ENCODE measurements around the gene ETV6.

The ETV6 gene

GRCh38 chr12:11794751-11795150, 145.3 kb downstream of the ETV6 start:
- Histone ChIP-seq H3K4me1 (ENCODE audit: control insufficient read depth, low read depth, low read length) (peaks cover 10% of the 10 kb centered on the region), H3K9me3 (ENCODE audit: control insufficient read depth, low read depth, low read length) (no peaks in the 10 kb centered on the region), H3K4me3 (ENCODE audit: low read length) (no peak overlapping the region), H3K27ac (ENCODE audit: low read length) (no peak overlapping the region), H3K9ac (ENCODE audit: low read length) (no peak overlapping the region), H3K27me3 (ENCODE audit: control insufficient read depth, insufficient read depth, low read length) (no peaks in the 10 kb centered on the region), H3K36me3 (ENCODE audit: control insufficient read depth, low read depth, low read length) (no peaks in the 10 kb centered on the region)

GRCh38 chr12:11795192-11795912, 145.9 kb downstream of the ETV6 start:
- Histone ChIP-seq H3K27ac (ENCODE audit: low read length) (no peak overlapping the region), H3K4me3 (ENCODE audit: low read length) (no peak overlapping the region), H3K9ac (ENCODE audit: low read length) (no peak overlapping the region)

GRCh38 chr12:11795913-11796459, 146.5 kb downstream of the ETV6 start:
- no peak overlapping the region for H3K27ac ChIP-seq (ENCODE audit: low read length)
- no peak overlapping the region for H3K9ac ChIP-seq (ENCODE audit: low read length)
- peaks cover 10% of the 10 kb centered on the region for H3K4me1 ChIP-seq (ENCODE audit: control insufficient read depth, low read depth, low read length)
- H3K27me3 ChIP-seq (ENCODE audit: control insufficient read depth, insufficient read depth, low read length), result no peaks in the 10 kb centered on the region
- H3K36me3 ChIP-seq (ENCODE audit: control insufficient read depth, low read depth, low read length), result no peaks in the 10 kb centered on the region
- H3K9me3 ChIP-seq (ENCODE audit: control insufficient read depth, low read depth, low read length), result no peaks in the 10 kb centered on the region
- H3K4me3 ChIP-seq (ENCODE audit: low read length), result no peak overlapping the region

More at GRCh38 chr12:11795192-11795912, 145.9 kb downstream of the ETV6 start:
- no peaks in the 10 kb centered on the region for H3K36me3 ChIP-seq (ENCODE audit: control insufficient read depth, low read depth, low read length)
- no peaks in the 10 kb centered on the region for H3K27me3 ChIP-seq (ENCODE audit: control insufficient read depth, insufficient read depth, low read length)
- H3K9me3 ChIP-seq (ENCODE audit: control insufficient read depth, low read depth, low read length), result no peaks in the 10 kb centered on the region
- H3K4me1 ChIP-seq (ENCODE audit: control insufficient read depth, low read depth, low read length), result peaks cover 10% of the 10 kb centered on the region

DNA sequence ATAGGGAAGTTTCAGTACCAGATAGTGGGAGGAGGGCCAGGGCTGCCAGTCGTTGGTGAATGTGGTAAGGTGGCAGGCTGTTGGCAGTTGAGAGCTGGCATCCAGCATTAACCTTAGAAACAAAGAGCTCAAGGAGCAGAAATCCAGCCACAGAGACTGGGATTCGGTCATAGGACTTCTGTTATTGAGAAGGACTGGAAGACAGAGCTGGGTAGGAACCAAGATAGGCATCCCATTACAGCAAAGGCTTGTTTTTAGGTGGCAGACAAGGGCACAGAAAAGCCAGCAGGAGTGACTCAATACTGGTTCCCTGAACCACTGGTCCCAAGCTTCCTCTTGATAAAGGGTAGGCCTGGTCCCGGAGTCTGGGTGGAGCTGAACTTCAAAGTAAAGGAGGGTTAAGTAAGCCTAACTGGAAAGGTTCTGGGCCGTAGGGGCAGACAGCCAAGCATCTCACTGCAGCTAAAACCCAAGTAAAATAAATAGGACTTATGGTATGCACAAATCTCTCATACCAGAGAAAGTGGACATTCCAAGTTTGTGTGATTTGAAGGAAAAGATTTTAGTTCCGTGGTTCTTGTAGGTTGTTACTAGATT, 147.9 kb downstream of the ETV6 start:
- Histone ChIP-seq H3K9me3 (ENCODE audit: control insufficient read depth, low read depth, low read length) (no peaks in the 10 kb centered on the region), H3K27ac (ENCODE audit: low read length) (no peak overlapping the region), H3K36me3 (ENCODE audit: control insufficient read depth, low read depth, low read length) (no peaks in the 10 kb centered on the region)

GRCh38 chr12:11798006-11798708, 148.7 kb downstream of the ETV6 start:
- Histone ChIP-seq H3K4me1 (ENCODE audit: control insufficient read depth, low read depth, low read length) (peaks cover 10% of the 10 kb centered on the region), H3K27me3 (ENCODE audit: control insufficient read depth, insufficient read depth, low read length) (no peaks in the 10 kb centered on the region), H3K9ac (ENCODE audit: low read length) (no peak overlapping the region), H3K27ac (ENCODE audit: low read length) (no peak overlapping the region), H3K9me3 (ENCODE audit: control insufficient read depth, low read depth, low read length) (no peaks in the 10 kb centered on the region), H3K36me3 (ENCODE audit: control insufficient read depth, low read depth, low read length) (no peaks in the 10 kb centered on the region), H3K4me3 (ENCODE audit: low read length) (no peak overlapping the region)

More for the DNA sequence above, 147.9 kb downstream of the ETV6 start:
- Histone ChIP-seq H3K27me3 (ENCODE audit: control insufficient read depth, insufficient read depth, low read length) (no peaks in the 10 kb centered on the region), H3K4me3 (ENCODE audit: low read length) (no peak overlapping the region), H3K9ac (ENCODE audit: low read length) (no peak overlapping the region), H3K4me1 (ENCODE audit: control insufficient read depth, low read depth, low read length) (peaks cover 10% of the 10 kb centered on the region)

- peaks cover 10% of the 10 kb centered on the region for H3K4me1 ChIP-seq (ENCODE audit: control insufficient read depth, low read depth, low read length)
- H3K4me3 ChIP-seq (ENCODE audit: low read length), result no peak overlapping the region
- no peaks in the 10 kb centered on the region for H3K9me3 ChIP-seq (ENCODE audit: control insufficient read depth, low read depth, low read length)
- H3K36me3 ChIP-seq (ENCODE audit: control insufficient read depth, low read depth, low read length), result no peaks in the 10 kb centered on the region
- H3K27ac ChIP-seq (ENCODE audit: low read length), result no peak overlapping the region
- no peak overlapping the region for H3K9ac ChIP-seq (ENCODE audit: low read length)
- H3K27me3 ChIP-seq (ENCODE audit: control insufficient read depth, insufficient read depth, low read length), result no peaks in the 10 kb centered on the region
Observed at GRCh38 chr12:11798856-11799501, 149.5 kb downstream of the ETV6 start.

DNA sequence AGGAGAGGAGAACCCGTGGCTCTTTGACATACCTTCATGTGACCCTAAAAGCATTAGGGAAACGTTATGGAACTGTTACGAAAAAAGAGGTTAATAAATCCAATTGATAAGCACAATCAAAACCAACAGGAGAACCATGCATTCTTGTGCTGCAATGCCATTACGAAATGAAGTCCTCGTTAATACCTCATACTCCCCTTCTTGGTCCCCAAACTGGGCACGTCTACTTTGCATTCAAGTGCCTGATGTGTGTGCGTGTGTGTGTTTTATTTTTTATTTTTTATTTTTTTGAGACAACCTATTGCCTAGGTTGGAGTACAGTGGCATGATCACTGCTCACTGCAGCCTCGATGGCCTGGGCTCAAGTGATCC, 150.0 kb downstream of the ETV6 start:
- Histone ChIP-seq H3K4me3 (ENCODE audit: low read length) (no peak overlapping the region), H3K27ac (ENCODE audit: low read length) (no peak overlapping the region)

DNA sequence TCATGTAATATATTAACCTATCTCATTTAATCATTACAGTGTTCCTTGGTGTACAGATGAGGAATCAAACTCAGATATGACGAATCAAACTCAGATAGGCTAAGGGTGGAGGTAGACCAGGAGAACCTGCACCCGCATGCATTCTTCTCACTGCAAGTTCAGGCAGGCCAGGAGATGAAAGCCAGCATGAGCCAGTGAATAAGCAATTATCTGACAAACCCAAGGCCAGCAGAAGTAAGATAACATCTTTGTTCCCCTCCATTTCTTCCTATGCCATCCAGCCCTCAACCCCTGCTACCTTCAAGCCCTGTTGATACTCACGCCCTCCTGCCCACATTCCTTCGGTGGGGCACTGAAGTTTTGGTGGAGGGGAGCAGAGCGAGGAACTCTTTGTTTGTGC, 152.2 kb downstream of the ETV6 start:
- peaks cover under 1% of the 10 kb centered on the region for H3K4me1 ChIP-seq (ENCODE audit: control insufficient read depth, low read depth, low read length)
- H3K27me3 ChIP-seq (ENCODE audit: control insufficient read depth, insufficient read depth, low read length), result no peaks in the 10 kb centered on the region
- no peak overlapping the region for H3K4me3 ChIP-seq (ENCODE audit: low read length)
- no peak overlapping the region for H3K9ac ChIP-seq (ENCODE audit: low read length)
- no peaks in the 10 kb centered on the region for H3K9me3 ChIP-seq (ENCODE audit: control insufficient read depth, low read depth, low read length)
- no peaks in the 10 kb centered on the region for H3K36me3 ChIP-seq (ENCODE audit: control insufficient read depth, low read depth, low read length)
- H3K27ac ChIP-seq (ENCODE audit: low read length), result no peak overlapping the region

More for the DNA sequence above, 150.0 kb downstream of the ETV6 start:
- no peaks in the 10 kb centered on the region for H3K9me3 ChIP-seq (ENCODE audit: control insufficient read depth, low read depth, low read length)
- peaks cover 10% of the 10 kb centered on the region for H3K4me1 ChIP-seq (ENCODE audit: control insufficient read depth, low read depth, low read length)
- no peaks in the 10 kb centered on the region for H3K27me3 ChIP-seq (ENCODE audit: control insufficient read depth, insufficient read depth, low read length)
- H3K36me3 ChIP-seq (ENCODE audit: control insufficient read depth, low read depth, low read length), result no peaks in the 10 kb centered on the region
- no peak overlapping the region for H3K9ac ChIP-seq (ENCODE audit: low read length)

GRCh38 chr12:11804130-11804529, 154.7 kb downstream of the ETV6 start:
- no peak overlapping the region for H3K4me3 ChIP-seq (ENCODE audit: low read length)
- H3K4me1 ChIP-seq (ENCODE audit: control insufficient read depth, low read depth, low read length), result peaks cover 10% of the 10 kb centered on the region
- no peak overlapping the region for H3K27ac ChIP-seq (ENCODE audit: low read length)
- no peak overlapping the region for H3K9ac ChIP-seq (ENCODE audit: low read length)
- no peaks in the 10 kb centered on the region for H3K27me3 ChIP-seq (ENCODE audit: control insufficient read depth, insufficient read depth, low read length)
- no peaks in the 10 kb centered on the region for H3K36me3 ChIP-seq (ENCODE audit: control insufficient read depth, low read depth, low read length)
- H3K9me3 ChIP-seq (ENCODE audit: control insufficient read depth, low read depth, low read length), result no peaks in the 10 kb centered on the region

DNA sequence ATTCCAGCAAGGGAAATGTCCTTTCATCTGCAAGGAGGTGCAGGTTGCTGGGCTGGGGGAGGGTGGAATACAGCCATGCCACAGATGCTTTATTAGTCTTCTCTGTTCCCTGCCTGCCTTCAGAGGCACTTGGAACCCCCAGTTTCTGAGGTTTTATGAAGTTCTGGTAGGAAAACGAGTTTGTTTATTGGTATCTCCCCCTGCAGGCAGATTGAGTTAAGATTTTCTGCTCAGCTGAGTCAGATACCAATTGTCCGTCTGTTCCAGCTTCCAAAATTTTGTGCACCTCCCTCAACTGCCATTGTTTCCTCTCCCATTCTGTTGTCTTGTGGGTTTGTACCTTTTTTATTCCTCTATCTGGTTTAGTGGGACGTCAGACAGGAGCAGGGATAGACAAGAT, 155.6 kb downstream of the ETV6 start:
- Histone ChIP-seq H3K27ac (ENCODE audit: low read length) (no peak overlapping the region), H3K9ac (ENCODE audit: low read length) (no peak overlapping the region), H3K4me1 (ENCODE audit: control insufficient read depth, low read depth, low read length) (peaks cover 10% of the 10 kb centered on the region), H3K9me3 (ENCODE audit: control insufficient read depth, low read depth, low read length) (no peaks in the 10 kb centered on the region), H3K36me3 (ENCODE audit: control insufficient read depth, low read depth, low read length) (no peaks in the 10 kb centered on the region), H3K4me3 (ENCODE audit: low read length) (no peak overlapping the region), H3K27me3 (ENCODE audit: control insufficient read depth, insufficient read depth, low read length) (no peaks in the 10 kb centered on the region)

GRCh38 chr12:11805680-11806079, 156.2 kb downstream of the ETV6 start:
- Histone ChIP-seq H3K27ac (ENCODE audit: low read length) (no peak overlapping the region), H3K9me3 (ENCODE audit: control insufficient read depth, low read depth, low read length) (no peaks in the 10 kb centered on the region), H3K9ac (ENCODE audit: low read length) (no peak overlapping the region), H3K4me3 (ENCODE audit: low read length) (no peak overlapping the region), H3K36me3 (ENCODE audit: control insufficient read depth, low read depth, low read length) (no peaks in the 10 kb centered on the region), H3K4me1 (ENCODE audit: control insufficient read depth, low read depth, low read length) (peaks cover 10% of the 10 kb centered on the region), H3K27me3 (ENCODE audit: control insufficient read depth, insufficient read depth, low read length) (no peaks in the 10 kb centered on the region)
